Activated naive CD8-positive, alpha-beta T cell treated with anti-CD3 and anti-CD28 coated beads for 36 hours (primary cell): ENCODE measurements around the gene SLC39A11. TPM values are rescaled to one million over a fixed set of nuclear protein-coding genes. Genes with fewer than 3 reads are reported as not detected.

Experiments used
- DNase-seq: peaks from one replicate; pipeline ENCODE4 v3.0.0; 2021
- H3K27ac Mint-ChIP-seq: one replicate; pipeline ENCODE4 v1.8.0; 2022; ENCODE audit warnings: mild to moderate bottlenecking, moderate library complexity, mixed read lengths
- H3K27me3 Mint-ChIP-seq: one replicate; pipeline ENCODE4 v1.8.0; 2022; ENCODE audit warnings: mild to moderate bottlenecking, mixed read lengths
- H3K36me3 Mint-ChIP-seq: one replicate; pipeline ENCODE4 v1.8.0; 2021; ENCODE audit warnings: mild to moderate bottlenecking, mixed read lengths
- H3K4me1 Mint-ChIP-seq: one replicate; pipeline ENCODE4 v1.8.0; 2021; ENCODE audit warnings: mixed read lengths
- H3K4me3 Mint-ChIP-seq: one replicate; pipeline ENCODE4 v1.8.0; 2022; ENCODE audit warnings: mild to moderate bottlenecking, moderate library complexity, mixed read lengths
- H3K9me3 Mint-ChIP-seq: one replicate; pipeline ENCODE4 v1.8.0; 2022; ENCODE audit warnings: mixed read lengths
- total RNA-seq, 2 experiments: library from RNA; stranded (reverse); gene quantifications; one replicate each; pipeline ENCODE4 v1.2.3, GENCODE V29; 2021

Gene SLC39A11
- total RNA-seq, 2 experiments from 2014 or later = 15.3 to 15.4 TPM

GRCh38 chr17:72882426-72882825 is 210.1 kb downstream of the SLC39A11 start:
- Mint-ChIP-seq H3K4me1 (no peaks in the 10 kb centered on the region), H3K36me3 (peaks cover 67% of the 10 kb centered on the region), H3K4me3 (no peak overlapping the region), H3K27ac (no peak overlapping the region), H3K9me3 (peaks cover 28% of the 10 kb centered on the region), H3K27me3 (no peaks in the 10 kb centered on the region)
- DNase-seq = no peak

- H3K4me3 Mint-ChIP-seq = no peak overlapping the region
- no peak overlapping the region for H3K27ac Mint-ChIP-seq
- peaks cover 37% of the 10 kb centered on the region for H3K9me3 Mint-ChIP-seq
- H3K36me3 Mint-ChIP-seq = peaks cover 67% of the 10 kb centered on the region
- no peaks in the 10 kb centered on the region for H3K4me1 Mint-ChIP-seq
- DNase-seq = no peak
- H3K27me3 Mint-ChIP-seq = no peaks in the 10 kb centered on the region
Measured at GRCh38 chr17:72879877-72880276, 212.6 kb downstream of the SLC39A11 start.

GRCh38 chr17:72878975-72879660 is 213.4 kb downstream of the SLC39A11 start:
- DNase-seq = no peak
- Mint-ChIP-seq H3K9me3 (peaks cover 37% of the 10 kb centered on the region), H3K27ac (no peak overlapping the region), H3K36me3 (peaks cover 68% of the 10 kb centered on the region), H3K4me1 (no peaks in the 10 kb centered on the region), H3K4me3 (no peak overlapping the region), H3K27me3 (no peaks in the 10 kb centered on the region)

- H3K27me3 Mint-ChIP-seq = no peaks in the 10 kb centered on the region
- peaks cover 35% of the 10 kb centered on the region for H3K9me3 Mint-ChIP-seq
- no peak for DNase-seq
- no peaks in the 10 kb centered on the region for H3K4me1 Mint-ChIP-seq
- peaks cover 63% of the 10 kb centered on the region for H3K36me3 Mint-ChIP-seq
- H3K27ac Mint-ChIP-seq = no peak overlapping the region
- H3K4me3 Mint-ChIP-seq = no peak overlapping the region
Measured at GRCh38 chr17:72877348-72877747, 215.1 kb downstream of the SLC39A11 start.

GRCh38 chr17:72876413-72876812 is 216.1 kb downstream of the SLC39A11 start:
- H3K4me1 Mint-ChIP-seq = no peaks in the 10 kb centered on the region
- DNase-seq = no peak
- H3K36me3 Mint-ChIP-seq = peaks cover 56% of the 10 kb centered on the region
- H3K27me3 Mint-ChIP-seq = no peaks in the 10 kb centered on the region
- H3K4me3 Mint-ChIP-seq = no peak overlapping the region
- H3K9me3 Mint-ChIP-seq = peaks cover 32% of the 10 kb centered on the region
- no peak overlapping the region for H3K27ac Mint-ChIP-seq

- DNase-seq = no peak
- peaks cover 29% of the 10 kb centered on the region for H3K9me3 Mint-ChIP-seq
- peaks cover 50% of the 10 kb centered on the region for H3K36me3 Mint-ChIP-seq
- H3K27ac Mint-ChIP-seq = no peak overlapping the region
- no peak overlapping the region for H3K4me3 Mint-ChIP-seq
- H3K4me1 Mint-ChIP-seq = no peaks in the 10 kb centered on the region
- H3K27me3 Mint-ChIP-seq = no peaks in the 10 kb centered on the region
Measured at GRCh38 chr17:72875361-72875760, 217.1 kb downstream of the SLC39A11 start.

GRCh38 chr17:72872396-72872795 is 220.1 kb downstream of the SLC39A11 start:
- Mint-ChIP-seq H3K4me3 (no peak overlapping the region), H3K27ac (no peak overlapping the region), H3K36me3 (peaks cover 30% of the 10 kb centered on the region), H3K9me3 (peaks cover 10% of the 10 kb centered on the region), H3K4me1 (peaks cover 5% of the 10 kb centered on the region), H3K27me3 (no peaks in the 10 kb centered on the region)
- DNase-seq = no peak

- Mint-ChIP-seq H3K27me3 (no peaks in the 10 kb centered on the region), H3K27ac (no peak overlapping the region), H3K4me3 (no peak overlapping the region), H3K4me1 (peaks cover 7% of the 10 kb centered on the region), H3K36me3 (peaks cover 18% of the 10 kb centered on the region), H3K9me3 (peaks cover 1% of the 10 kb centered on the region)
- DNase-seq = no peak
Measured at GRCh38 chr17:72870367-72870985, 222.0 kb downstream of the SLC39A11 start.

GRCh38 chr17:72869630-72870029 is 222.9 kb downstream of the SLC39A11 start:
- DNase-seq = no peak
- H3K4me3 Mint-ChIP-seq = no peak overlapping the region
- H3K9me3 Mint-ChIP-seq = peaks cover 1% of the 10 kb centered on the region
- no peaks in the 10 kb centered on the region for H3K27me3 Mint-ChIP-seq
- H3K36me3 Mint-ChIP-seq = peaks cover 16% of the 10 kb centered on the region
- H3K27ac Mint-ChIP-seq = no peak overlapping the region
- H3K4me1 Mint-ChIP-seq = peaks cover 13% of the 10 kb centered on the region

GRCh38 chr17:72865954-72866353 is 226.5 kb downstream of the SLC39A11 start:
- no peak for DNase-seq
- no peak overlapping the region for H3K27ac Mint-ChIP-seq
- peaks cover 10% of the 10 kb centered on the region for H3K36me3 Mint-ChIP-seq
- no peak overlapping the region for H3K4me3 Mint-ChIP-seq
- H3K27me3 Mint-ChIP-seq = no peaks in the 10 kb centered on the region
- peaks cover 22% of the 10 kb centered on the region for H3K4me1 Mint-ChIP-seq
- H3K9me3 Mint-ChIP-seq = peaks cover 1% of the 10 kb centered on the region

GRCh38 chr17:72863526-72864211 is 228.8 kb downstream of the SLC39A11 start:
- DNase-seq = no peak
- Mint-ChIP-seq H3K9me3 (peaks cover 1% of the 10 kb centered on the region), H3K27ac (no peak overlapping the region), H3K27me3 (no peaks in the 10 kb centered on the region), H3K4me1 (peaks cover 22% of the 10 kb centered on the region), H3K36me3 (peaks cover 17% of the 10 kb centered on the region), H3K4me3 (no peak overlapping the region)

- H3K27ac Mint-ChIP-seq = no peak overlapping the region
- H3K36me3 Mint-ChIP-seq = peaks cover 19% of the 10 kb centered on the region
- H3K9me3 Mint-ChIP-seq = peaks cover 1% of the 10 kb centered on the region
Measured at GRCh38 chr17:72862276-72862999, 230.1 kb downstream of the SLC39A11 start.

GRCh38 chr17:72861811-72862210 is 230.7 kb downstream of the SLC39A11 start:
- H3K4me1 Mint-ChIP-seq = peaks cover 17% of the 10 kb centered on the region
- peaks cover 1% of the 10 kb centered on the region for H3K9me3 Mint-ChIP-seq
- peaks cover 16% of the 10 kb centered on the region for H3K36me3 Mint-ChIP-seq
- no peak for DNase-seq
- no peaks in the 10 kb centered on the region for H3K27me3 Mint-ChIP-seq
- H3K4me3 Mint-ChIP-seq = no peak overlapping the region
- H3K27ac Mint-ChIP-seq = no peak overlapping the region

More at GRCh38 chr17:72862276-72862999, 230.1 kb downstream of the SLC39A11 start:
- Mint-ChIP-seq H3K4me3 (no peak overlapping the region), H3K4me1 (peaks cover 17% of the 10 kb centered on the region), H3K27me3 (no peaks in the 10 kb centered on the region)
- DNase-seq = no peak

GRCh38 chr17:72860778-72861177 is 231.7 kb downstream of the SLC39A11 start:
- no peak for DNase-seq
- Mint-ChIP-seq H3K36me3 (peaks cover 14% of the 10 kb centered on the region), H3K9me3 (no peaks in the 10 kb centered on the region), H3K27ac (no peak overlapping the region), H3K4me1 (peaks cover 15% of the 10 kb centered on the region), H3K4me3 (no peak overlapping the region), H3K27me3 (no peaks in the 10 kb centered on the region)
